IPS DF 4.7 (cell line): Measurements from ENCODE around the gene TMEM176A.

Source experiments
- DNase-seq: peaks from one replicate; pipeline ENCODE4 v3.0.0-alpha.2; 2013; ENCODE audit warnings: low spot score; ENCODE audit errors: extremely low read depth

Gene TMEM176A

GRCh38 chr7:150848561-150849115, 48.1 kb downstream of the TMEM176A start:
- DNase-seq, result no peak

- DNase-seq, result no peak
These were observed 48.7 kb downstream of the TMEM176A start for GRCh38 chr7:150849204-150849775.

- DNase-seq, result no peak
These were observed 49.7 kb downstream of the TMEM176A start for GRCh38 chr7:150850273-150850672.

- DNase-seq, result no peak
These were observed 51.2 kb downstream of the TMEM176A start for GRCh38 chr7:150851492-150852370.

- no peak for DNase-seq
These were observed 51.9 kb downstream of the TMEM176A start, which contains the start of gene AOC1 for GRCh38 chr7:150852371-150852905. TSS of gene AOC1 (plus strand) at chr7:150852517. CDS start at chr7:150856471, 3,954 bp downstream.

GRCh38 chr7:150854066-150855000, 53.8 kb downstream of the TMEM176A start:
- no peak for DNase-seq
